ENCODE measurements around the gene AURKAIP1. TPM values are rescaled to one million over a fixed set of nuclear protein-coding genes. Genes with fewer than 3 reads are reported as not detected.
A peak's percentile ranks its signal among the peaks of the same experiment; 100 is the strongest.

Gene AURKAIP1
- total and polyA plus RNA-seq, 2 of the 13 experiments (the other 11 are each of a cell fraction or from before 2014, with no cell fraction given), result 69.5 to 175 TPM

GRCh38 chr1:1325288-1326074 lies 49.5 kb downstream of the AURKAIP1 start (continued):
- TF ChIP-seq, protein P1, sequence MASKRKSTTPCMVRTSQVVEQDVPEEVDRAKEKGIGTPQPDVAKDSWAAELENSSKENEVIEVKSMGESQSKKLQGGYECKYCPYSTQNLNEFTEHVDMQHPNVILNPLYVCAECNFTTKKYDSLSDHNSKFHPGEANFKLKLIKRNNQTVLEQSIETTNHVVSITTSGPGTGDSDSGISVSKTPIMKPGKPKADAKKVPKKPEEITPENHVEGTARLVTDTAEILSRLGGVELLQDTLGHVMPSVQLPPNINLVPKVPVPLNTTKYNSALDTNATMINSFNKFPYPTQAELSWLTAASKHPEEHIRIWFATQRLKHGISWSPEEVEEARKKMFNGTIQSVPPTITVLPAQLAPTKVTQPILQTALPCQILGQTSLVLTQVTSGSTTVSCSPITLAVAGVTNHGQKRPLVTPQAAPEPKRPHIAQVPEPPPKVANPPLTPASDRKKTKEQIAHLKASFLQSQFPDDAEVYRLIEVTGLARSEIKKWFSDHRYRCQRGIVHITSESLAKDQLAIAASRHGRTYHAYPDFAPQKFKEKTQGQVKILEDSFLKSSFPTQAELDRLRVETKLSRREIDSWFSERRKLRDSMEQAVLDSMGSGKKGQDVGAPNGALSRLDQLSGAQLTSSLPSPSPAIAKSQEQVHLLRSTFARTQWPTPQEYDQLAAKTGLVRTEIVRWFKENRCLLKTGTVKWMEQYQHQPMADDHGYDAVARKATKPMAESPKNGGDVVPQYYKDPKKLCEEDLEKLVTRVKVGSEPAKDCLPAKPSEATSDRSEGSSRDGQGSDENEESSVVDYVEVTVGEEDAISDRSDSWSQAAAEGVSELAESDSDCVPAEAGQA (IDR thresholded peaks at IDR 0.05; ENCODE audit: low read depth), result no peak
- TF ChIP-seq, protein P1 (CRISPR knock-in tag; IDR thresholded peaks at IDR 0.05; ENCODE audit: borderline replicate concordance), result no peak
- TF ChIP-seq TBX2 (CRISPR knock-in tag; IDR thresholded peaks at IDR 0.05; ENCODE audit: borderline replicate concordance) (peak; percentile 0), NCOA1 (CRISPR knock-in tag; IDR thresholded peaks at IDR 0.05) (0 out of 2 replicates have a peak, but pooled peaks have one; percentile 4), GATAD2A (CRISPR knock-in tag; IDR thresholded peaks at IDR 0.05) (no peak), ZNF724P (CRISPR knock-in tag; IDR thresholded peaks at IDR 0.05; ENCODE audit: borderline replicate concordance) (no peak), HCFC1 (IDR thresholded peaks at IDR 0.05; ENCODE audit: low read depth, low read length) (no peak), THYN1 (CRISPR knock-in tag; IDR thresholded peaks at IDR 0.05; ENCODE audit: borderline replicate concordance, low read depth) (no peak), POLR2A (IDR thresholded peaks at IDR 0.05; ENCODE audit: insufficient read depth in 1 of 2, low read depth in 2 of 2, low read length in 2 of 2) (0 out of 4 replicates have a peak, but pooled peaks of 1 of the 2 experiments have one; percentile 6), ZNF775 (CRISPR knock-in tag; IDR thresholded peaks at IDR 0.05; ENCODE audit: borderline replicate concordance) (no peak), ZNF468 (CRISPR knock-in tag; IDR thresholded peaks at IDR 0.05) (no peak), STAT5B (CRISPR knock-in tag; IDR thresholded peaks at IDR 0.05) (no peak), ZNF543 (CRISPR knock-in tag; IDR thresholded peaks at IDR 0.05) (no peak)
- TF ChIP-seq, protein P2, sequence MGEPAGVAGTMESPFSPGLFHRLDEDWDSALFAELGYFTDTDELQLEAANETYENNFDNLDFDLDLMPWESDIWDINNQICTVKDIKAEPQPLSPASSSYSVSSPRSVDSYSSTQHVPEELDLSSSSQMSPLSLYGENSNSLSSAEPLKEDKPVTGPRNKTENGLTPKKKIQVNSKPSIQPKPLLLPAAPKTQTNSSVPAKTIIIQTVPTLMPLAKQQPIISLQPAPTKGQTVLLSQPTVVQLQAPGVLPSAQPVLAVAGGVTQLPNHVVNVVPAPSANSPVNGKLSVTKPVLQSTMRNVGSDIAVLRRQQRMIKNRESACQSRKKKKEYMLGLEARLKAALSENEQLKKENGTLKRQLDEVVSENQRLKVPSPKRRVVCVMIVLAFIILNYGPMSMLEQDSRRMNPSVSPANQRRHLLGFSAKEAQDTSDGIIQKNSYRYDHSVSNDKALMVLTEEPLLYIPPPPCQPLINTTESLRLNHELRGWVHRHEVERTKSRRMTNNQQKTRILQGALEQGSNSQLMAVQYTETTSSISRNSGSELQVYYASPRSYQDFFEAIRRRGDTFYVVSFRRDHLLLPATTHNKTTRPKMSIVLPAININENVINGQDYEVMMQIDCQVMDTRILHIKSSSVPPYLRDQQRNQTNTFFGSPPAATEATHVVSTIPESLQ (CRISPR knock-in tag; conservative IDR thresholded peaks at IDR 0.05), result no peak
- TF ChIP-seq, protein P3, sequence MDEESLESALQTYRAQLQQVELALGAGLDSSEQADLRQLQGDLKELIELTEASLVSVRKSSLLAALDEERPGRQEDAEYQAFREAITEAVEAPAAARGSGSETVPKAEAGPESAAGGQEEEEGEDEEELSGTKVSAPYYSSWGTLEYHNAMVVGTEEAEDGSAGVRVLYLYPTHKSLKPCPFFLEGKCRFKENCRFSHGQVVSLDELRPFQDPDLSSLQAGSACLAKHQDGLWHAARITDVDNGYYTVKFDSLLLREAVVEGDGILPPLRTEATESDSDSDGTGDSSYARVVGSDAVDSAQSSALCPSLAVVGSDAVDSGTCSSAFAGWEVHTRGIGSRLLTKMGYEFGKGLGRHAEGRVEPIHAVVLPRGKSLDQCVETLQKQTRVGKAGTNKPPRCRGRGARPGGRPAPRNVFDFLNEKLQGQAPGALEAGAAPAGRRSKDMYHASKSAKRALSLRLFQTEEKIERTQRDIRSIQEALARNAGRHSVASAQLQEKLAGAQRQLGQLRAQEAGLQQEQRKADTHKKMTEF (CRISPR knock-in tag; IDR thresholded peaks at IDR 0.05), result no peak
- TF ChIP-seq, protein P4, sequence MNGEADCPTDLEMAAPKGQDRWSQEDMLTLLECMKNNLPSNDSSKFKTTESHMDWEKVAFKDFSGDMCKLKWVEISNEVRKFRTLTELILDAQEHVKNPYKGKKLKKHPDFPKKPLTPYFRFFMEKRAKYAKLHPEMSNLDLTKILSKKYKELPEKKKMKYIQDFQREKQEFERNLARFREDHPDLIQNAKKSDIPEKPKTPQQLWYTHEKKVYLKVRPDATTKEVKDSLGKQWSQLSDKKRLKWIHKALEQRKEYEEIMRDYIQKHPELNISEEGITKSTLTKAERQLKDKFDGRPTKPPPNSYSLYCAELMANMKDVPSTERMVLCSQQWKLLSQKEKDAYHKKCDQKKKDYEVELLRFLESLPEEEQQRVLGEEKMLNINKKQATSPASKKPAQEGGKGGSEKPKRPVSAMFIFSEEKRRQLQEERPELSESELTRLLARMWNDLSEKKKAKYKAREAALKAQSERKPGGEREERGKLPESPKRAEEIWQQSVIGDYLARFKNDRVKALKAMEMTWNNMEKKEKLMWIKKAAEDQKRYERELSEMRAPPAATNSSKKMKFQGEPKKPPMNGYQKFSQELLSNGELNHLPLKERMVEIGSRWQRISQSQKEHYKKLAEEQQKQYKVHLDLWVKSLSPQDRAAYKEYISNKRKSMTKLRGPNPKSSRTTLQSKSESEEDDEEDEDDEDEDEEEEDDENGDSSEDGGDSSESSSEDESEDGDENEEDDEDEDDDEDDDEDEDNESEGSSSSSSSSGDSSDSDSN (CRISPR knock-in tag; IDR thresholded peaks at IDR 0.05), result peak; percentile 17; the same call in 1 of the 2 replicates
